A172 (cell line): ENCODE data around the gene CCDC187. TPM values are rescaled to one million over a fixed set of nuclear protein-coding genes. Genes with fewer than 3 reads are reported as not detected.

ENCODE experiments used
- DNase-seq: peaks from one replicate; pipeline ENCODE4 v3.0.0-alpha.2; 2015; ENCODE audit warnings: low spot score
- total RNA-seq: library from RNA; depleted of rRNA; stranded (reverse); fragments of >200 nt; shearing (Covaris generic); gene quantifications from 2 replicates; pipeline ENCODE4 v1.2.3, GENCODE V29; 2014

The CCDC187 gene
- total RNA-seq, 1 experiment from 2014 or later, result 0.07 TPM

DNA sequence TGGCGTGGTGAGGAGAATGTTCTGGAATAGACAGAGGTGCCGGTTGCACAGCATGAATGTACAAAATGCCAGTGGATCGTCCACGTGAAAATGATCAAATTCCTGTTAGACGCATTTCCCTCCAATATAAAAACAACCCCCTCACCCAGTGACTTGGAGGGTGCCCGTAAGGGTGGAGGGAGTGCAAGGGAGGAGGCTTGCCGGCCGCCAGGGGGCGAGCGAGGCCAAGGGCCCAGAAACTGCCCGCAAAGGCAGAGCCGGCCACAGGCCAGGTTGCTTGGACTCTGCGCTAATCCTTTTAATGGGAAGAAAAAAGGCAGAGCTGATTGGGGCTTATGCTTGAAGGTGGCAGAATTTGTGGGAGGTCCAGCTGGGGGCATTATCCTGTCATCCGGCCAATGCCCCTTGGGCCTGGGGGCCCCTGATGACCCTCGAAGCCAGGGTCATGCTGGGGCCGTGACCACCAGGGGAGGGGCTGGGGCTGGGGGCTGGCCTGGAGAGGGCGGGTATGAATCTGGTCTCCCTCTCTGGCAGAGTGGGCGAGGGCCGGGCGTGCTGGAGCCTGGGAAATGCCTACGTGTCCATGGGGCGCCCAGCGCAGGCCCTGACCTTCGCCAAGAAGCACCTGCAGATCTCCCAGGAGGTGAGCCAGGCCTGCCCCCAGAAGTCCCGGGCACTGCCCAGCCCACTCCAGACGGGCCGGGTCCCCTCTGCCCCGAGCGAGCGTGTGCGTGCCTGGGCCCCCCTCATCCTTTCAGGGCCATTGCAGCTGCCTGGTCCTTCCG lies 35.5 kb upstream of the CCDC187 start:
- peak; percentile 54 for DNase-seq

DNA sequence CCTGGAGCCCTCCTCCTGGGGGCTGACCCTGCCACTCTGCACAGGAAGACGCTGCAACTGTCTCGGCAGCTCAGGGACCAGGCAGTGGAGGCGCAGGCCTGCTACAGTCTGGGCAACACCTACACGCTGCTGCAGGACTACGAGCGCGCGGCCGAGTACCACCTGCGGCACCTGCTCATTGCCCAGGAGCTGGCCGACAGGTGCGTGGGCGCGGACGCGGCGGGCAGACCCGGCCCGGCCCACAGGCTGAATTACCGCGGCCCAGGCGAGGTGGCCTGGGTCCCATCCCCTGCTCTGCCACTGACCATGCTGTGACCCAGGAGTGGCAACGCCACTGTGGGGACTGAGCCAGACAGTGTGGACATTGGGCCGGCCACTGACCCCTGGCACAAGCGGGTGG lies 34.6 kb upstream of the CCDC187 start:
- DNase-seq, result no peak

DNA sequence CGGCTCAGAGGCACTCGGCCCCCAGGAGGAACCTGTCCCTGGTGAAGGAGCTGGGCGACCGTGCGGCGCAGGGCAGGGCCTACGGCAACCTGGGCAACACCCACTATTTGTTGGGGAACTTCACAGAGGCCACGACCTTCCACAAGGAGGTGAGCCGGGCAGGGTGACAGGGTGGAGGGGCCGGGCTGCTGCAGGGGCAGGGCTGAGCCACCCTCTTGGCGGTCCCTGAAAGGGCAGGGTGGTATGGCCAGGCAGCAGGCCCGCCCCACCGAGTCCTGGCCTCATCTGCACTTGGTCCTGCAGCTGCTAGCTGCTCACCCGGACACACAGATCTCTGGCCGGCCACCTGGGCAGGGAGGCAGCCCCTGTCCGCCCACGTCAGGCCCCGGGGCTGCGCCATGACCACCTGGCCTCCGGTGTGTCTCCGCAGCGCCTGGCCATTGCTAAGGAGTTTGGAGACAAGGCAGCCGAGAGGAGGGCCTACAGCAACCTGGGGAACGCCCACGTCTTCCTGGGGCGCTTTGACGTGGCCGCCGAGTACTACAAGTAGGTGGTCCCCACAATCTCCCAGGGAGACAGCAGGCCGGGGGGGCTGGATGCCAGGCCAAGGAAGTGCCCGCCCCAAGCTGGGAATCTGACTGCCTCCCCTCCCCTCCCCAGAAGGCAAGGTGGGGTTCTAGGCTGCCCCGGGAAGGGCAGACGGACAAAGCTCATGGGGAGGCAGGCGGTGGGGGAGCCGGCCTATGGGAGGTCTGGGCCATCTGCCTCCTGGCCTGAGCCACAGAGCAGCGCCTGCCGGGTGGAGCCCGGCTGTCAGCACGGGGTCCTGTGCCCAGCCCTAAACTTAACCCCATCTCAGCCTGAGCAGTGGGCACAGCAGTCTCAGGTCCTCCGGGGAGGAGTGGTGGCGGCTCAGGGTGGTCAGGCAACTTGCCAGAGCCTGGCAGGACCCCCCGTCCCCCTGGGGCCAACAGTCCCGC lies 33.8 kb upstream of the CCDC187 start:
- DNase-seq, result no peak

DNA sequence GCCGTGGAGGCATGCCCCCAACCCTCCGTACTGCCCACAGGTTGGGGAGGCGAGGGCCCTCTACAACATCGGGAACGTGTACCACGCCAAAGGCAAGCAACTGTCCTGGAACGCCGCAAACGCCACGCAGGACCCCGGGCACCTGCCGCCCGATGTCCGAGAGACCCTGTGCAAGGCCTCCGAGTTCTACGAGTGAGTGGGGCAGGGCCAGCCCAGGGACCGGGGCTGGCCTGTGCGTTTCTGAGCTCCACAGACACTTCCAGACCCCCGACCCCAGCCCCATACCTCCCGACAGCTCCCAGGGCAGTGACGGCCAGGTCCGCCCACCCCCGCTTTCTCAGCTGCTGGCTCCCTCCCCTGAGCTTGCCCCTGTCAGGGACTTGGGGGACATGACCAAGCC lies 33.0 kb upstream of the CCDC187 start:
- DNase-seq, result no peak

DNA sequence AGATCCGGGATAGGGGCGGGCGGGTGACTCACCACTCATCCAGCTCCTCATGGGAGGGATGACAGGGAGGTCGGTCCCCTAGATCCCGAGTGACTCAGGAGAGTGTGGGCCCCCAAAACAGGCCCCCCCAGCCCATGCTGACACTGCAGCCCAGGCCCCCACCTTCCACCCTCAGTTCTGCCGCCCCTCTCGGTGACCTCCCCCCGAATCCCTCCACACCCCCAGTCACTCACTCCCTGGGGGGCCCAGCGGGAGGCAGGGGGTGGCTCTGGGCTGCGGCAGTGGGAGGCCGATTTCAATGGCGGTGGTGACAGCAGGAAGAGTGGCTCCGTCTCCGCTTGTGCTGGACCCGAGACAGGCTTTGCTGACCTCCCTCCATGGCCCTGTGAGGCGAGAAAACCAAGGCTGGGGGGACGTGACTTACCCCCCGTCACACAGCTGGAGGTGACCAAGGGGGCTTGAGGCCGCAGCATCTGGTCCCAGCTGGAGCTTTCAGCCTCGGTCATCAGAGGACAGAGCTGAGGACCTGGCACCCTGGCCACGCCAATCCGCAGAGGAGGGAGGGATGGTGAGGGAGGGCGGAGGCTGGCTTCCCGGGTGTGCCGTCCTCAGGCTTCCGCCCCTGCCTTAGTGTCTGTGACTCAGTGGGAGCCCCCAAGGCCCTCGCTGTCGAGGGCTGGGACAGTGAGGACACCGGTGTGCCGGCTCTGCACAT lies 32.4 kb upstream of the CCDC187 start:
- peak; percentile 94 for DNase-seq

DNA sequence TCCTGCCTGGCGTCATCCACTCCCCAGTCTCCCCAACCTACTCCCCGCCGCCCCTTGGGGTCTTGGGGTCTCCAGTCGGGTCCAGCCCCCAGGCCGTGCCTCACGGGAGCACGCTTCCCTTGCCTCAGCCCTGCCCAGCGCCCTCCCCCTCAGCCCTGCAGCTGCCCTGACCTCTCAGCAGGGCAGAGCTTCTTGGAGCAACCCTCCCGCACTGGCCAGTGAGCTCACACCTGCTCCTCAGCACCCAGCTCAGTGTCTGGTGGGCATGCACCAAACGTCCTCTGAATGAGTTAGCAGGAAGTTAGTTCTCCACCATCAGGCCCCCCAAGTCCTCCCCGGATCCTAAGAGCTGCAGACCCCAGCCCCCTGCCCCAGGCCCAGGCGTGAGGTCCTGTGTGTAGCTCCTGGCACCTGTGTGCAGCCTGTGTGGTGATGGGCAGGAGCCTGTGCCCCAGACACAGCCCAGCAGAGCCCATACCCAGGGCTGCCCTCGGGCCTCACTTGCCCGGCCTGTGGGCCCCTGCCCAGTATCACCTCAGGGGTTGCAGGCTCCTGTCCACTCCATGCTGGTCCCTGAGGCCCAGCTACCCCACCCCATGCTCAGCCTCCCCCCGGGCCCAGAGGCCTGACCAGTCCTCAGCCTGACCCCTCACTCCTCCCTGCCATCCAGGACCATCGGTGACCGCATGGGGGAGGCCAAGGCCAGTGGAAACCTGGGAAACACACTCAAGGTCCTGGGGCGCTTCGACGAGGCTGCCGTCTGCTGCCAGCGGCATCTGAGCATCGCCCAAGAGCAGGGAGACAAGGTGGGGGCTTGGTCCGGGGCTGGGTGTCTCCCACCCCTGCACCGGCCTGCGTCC lies 31.6 kb upstream of the CCDC187 start:
- DNase-seq, result no peak

DNA sequence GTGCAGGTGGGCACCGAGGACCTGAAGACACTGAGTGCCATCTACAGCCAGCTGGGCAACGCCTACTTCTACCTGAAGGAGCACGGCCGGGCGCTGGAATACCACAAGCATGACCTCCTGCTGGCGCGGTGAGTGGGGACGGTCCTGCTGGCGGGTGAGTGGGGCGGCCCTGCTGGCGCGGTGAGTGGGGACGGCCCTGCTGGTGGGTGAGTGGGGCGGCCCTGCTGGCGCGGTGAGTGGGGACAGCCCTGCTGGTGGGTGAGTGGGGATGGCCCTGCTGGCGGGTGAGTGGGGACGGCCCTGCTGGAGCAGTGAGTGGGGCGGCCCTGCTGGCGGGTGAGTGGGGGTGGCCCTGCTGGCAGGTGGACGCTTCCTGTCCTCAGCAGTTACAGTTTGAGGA lies 30.6 kb upstream of the CCDC187 start:
- DNase-seq, result no peak

DNA sequence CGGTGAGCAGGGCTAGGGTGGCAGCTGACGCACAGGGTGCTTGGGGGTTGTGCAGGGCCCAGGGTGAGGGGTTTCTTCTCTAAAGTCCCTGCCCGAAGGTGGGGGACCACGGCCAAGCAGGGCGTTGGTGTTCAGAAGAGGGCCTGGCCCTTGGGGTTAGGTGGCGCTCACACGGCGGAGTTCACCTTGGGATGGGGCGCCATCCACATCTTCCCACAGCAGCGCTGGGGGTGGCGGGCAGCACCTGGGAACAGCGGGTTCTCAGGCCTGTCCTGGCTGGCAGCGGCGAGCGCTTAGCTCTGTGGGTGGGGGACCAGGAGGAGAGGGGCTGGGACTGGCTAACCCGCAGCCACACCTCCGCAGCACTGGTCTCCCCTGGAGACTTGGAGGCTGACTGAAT lies 29.6 kb upstream of the CCDC187 start:
- no peak for DNase-seq

DNA sequence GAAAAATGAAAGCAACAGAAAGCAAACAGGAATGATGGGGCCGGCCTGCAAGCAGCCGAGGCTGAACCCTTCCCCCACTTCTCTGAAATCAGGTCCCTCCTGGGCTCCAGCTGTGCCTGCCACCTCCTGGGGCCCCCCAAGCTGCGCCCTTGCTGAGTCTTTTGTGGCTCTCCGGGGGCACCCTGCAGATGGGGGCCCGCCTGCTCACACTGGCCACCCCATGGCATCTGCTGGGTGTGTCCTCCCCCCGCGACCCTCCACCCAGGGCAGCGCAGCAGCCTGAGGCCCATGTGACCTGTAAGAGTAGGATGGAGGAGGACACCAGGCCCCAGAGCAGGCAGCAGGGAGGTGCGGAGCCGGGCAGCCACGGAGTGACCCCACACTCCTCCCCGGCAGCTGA lies 29.2 kb upstream of the CCDC187 start:
- DNase-seq, result no peak

DNA sequence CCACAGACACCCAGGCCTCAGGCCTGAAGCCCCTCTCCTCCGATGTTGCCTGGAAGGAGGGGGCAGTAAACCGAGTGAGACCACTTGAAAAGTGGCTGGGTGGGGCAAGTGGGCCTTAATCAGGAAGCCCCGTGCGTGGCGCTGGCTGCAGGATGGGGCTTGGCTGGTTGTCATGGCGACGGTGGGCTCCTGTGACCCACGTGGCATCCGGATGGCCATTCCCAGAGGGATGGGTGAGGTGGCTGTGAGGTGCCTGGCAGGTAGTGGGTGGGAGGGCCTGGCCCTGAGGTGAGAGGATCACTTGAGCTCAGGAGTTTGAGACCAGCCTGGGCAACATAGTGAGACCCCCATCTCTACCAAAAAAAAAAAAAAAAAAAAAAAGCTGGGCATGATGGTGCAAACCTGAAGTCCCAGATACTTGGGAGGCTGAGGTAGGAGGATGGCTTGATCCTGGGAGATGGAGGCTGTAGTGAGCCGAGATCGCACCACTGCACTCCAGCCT lies 28.6 kb upstream of the CCDC187 start:
- no peak for DNase-seq

DNA sequence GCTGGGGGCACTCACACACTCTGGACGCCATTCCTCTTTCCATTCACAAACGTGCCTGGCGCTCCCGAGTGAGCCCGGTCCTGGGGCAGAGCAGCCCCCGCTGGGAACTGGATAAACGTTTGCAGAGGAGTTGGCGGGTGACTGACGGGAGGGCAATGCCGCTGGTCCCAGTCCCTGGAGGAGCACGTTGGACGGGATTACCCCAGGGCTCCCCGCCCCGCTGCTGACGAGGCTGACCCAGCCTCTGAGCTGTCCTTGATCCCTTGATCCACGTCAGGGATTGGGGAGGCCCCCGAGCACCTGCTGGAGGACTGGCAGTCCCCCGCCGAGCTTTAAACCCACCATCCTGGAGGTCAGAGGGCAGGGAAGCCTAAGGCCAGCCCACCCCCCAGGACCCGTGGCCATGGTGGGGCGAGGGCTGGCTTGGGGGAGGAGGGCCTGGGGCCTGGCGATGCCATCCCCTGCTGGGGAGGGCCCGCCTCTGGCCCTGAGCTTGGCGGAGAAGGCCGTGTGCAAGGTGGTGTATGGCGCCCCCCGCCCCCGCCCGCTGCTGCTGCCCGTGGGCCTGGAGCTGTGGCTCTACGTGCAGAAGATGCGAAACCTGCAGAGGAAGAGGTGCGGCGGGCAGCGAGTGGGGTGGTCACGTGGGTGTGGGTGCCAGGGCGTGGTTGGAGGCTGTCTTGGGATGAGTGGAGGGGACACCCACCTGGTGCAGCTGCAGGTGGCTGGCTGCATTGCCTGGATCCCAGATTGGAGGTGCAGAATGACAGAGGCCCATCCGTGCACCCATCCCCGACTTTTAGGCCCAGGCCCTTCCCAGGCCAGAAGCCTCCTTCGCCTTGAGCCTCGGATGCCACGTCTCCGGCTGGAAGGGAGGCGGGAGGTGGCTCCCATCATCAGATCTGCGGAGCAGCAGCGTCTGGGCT lies 27.9 kb upstream of the CCDC187 start:
- no peak for DNase-seq

DNA sequence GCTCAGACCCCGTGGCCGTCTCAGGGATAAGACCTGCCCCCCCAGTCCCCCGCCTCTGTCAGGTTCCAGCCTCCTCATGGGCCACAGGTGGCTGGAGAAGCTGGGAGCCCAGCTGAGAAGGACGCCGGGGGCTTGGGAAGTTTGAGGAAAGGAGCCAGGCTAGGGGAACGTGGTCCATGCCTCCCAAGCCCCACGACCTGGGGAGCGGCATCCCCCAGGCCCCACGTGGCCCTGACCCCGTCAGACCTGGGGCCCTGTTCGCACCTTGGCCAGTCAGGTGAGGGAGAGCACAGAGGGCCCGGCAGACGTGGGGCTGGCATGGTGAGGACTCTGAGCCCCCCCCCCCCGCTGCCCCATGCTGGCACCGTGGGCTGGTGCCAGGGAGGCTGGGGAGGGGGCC lies 27.1 kb upstream of the CCDC187 start:
- DNase-seq, result no peak

DNA sequence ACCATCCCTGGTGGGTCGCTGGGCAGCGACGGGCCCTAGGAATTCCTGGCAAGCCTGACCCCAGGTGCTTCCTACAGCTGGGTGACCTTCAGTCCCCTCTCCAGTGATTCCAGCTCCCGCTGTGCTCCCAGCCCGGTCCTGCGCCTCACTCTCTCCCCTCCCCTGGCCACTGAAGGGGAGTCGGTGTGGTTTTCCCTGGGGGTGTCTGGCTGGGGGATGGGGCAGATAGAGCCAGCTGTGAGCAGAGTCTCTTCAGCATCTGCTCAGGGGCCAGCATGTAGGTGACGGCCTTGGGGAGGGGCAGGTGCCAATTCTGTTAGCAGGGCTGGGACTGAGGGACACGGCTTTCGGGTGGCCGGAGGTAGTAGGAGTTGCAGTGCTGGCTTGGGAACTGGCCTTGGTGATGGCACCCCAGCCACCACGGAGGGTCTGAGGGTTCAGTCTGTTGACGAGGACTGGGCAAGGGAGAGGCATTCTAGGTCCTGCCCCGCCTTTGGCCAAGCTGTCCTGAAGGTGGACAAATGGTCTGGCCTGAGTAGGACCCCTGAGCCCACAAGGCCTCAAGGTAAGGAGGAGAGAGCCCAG lies 26.6 kb upstream of the CCDC187 start:
- DNase-seq, result no peak

DNA sequence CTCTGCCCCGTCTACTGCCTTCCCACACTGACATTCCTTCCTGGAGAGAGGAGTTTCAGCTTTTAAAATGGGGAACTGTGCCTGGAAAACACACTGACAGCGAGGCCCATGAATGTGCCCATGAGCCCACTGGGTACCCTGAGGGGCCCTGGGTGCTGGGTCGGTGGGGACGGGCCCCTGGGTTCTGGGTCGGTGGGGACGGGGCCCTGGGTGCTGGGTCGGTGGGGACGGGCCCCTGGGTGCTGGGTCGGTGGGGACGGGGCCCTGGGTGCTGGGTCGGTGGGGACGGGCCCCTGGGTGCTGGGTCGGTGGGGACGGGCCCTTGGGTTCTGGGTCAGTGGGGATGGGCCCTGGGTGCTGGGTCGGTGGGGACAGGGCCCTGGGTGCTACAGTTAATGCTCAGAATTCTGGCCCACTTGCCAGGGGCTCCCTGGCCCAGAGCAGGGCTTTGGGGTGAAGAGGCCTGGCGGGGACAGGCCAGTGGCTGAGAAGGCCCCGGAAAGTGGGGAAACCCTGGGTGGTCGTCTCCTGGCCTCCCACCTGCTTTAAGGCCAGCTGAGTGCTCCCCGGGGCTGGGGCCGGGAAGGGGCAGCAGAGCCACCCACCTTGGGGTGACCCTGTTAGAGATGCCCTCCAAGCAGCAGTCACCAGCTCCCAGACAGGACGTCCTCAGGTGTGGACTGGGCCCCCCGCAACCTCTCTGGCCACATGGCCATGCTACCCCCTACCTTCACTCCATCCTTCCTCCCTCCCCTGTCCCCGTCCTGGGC lies 25.9 kb upstream of the CCDC187 start:
- no peak for DNase-seq

DNA sequence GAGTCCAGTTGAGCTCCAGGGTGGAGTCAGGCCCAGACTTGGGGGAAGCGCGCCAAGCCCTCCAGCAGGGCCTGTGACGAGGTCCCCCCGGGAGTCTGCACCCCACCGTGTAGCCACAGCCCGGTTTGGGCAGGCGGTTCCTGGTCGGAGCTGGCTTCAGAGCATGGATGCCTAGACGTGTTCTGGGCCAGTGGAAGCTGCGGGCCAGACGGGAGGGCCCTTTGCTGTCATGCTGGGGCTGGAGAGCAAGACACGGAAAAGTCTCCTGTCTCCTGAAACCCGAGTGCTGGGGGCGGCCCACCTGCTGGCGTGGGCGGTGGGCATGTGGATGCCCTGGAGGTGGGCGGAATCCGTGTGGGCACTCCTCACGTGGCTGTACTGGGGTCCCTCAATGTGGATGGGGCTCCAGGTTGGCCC lies 25.3 kb upstream of the CCDC187 start:
- DNase-seq, result no peak

DNA sequence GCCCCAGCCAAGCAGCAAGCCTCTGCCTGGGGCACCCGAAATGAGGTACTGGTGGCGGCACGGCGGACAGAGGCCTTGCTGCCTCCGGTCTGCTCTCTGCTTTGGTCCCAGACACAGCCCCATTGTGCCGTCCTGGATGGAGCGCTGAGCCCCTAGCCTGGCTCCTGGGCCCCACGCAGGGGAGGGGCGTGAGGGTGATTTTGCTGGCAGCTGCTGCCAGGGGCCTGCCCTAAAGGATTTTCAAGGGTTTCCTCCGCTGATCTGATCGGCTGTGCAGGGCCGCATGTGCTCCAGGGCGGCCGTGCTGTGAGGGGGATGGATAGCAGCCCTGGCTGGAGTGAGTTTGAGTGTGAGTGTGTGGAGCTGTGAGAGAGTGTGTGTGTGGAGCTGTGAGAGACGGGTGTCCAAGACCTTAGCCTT lies 24.7 kb upstream of the CCDC187 start:
- DNase-seq, result no peak

DNA sequence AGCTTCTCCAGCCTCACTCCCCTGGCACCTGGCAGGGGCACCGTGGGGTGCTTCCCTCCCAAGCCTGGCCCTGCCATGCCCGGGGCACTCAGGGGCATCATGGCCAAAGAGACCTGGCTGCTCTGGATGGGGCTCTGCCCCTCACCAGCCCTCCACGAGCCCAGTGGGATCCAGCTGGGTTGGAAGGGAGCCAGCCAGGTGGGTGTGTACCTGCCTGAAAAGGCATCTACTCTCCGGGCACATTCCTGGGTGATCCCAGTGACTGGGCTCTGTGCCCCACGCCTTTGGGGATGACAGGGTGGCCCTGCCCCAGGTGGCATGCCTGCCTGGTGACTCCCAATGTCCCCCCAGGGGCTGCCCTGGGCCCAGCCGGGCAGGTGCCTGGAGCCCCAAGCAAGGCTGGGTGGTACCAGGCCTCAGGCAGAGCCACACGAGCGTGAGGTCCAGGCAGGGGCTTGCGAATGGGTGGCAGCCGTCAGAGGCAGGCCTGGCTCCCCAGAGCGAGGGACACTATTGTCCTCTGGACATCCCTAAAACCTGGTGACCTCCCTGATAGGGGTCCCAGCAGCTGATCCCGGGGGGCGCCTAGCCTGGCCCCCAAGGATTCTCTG lies 24.2 kb upstream of the CCDC187 start:
- DNase-seq, result no peak

DNA sequence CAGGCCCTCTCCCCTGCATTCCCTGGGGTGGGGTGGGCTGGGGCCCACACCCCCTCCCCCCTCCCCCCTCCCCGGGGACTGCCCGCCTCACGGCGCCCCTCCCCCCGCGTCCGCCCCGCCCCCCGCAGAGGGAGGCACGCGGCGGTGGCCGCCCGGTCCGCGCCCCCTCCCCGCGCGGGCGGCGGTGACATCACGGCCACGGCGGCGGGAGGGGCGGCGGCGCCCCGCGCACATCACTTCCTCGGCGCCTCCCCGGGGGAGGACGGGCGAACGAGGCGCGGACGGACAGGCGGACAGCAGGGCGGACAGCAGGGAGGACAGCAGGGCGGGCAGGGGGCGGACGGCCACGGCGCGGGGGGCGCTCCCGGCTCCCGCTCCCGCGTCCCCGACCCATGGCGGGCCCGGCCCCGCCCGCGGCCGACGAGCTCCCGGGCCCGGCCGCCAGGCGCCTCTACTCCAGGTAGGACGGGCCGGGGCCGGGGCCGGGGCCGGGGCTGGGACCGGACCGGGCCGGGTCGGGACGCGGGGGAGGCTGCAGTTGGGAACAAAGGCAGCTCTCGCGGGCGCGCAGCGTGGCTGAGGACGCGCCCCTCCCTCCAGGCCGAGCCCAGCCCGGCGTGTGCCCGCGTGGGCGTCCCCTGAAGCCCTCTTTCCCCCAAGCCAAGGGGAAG lies 23.5 kb upstream of the CCDC187 start, which contains the start of gene GPSM1:
Gene GPSM1 (plus strand): TSS at position 236 of the 671 bp plus-strand sequence. CDS start 157 bp downstream, at position 393.
- no peak for DNase-seq
